NCI-H2227 (cell line): ENCODE data around the gene COA5.

Source experiments
- DNase-seq: peaks from one replicate; lab custom pipeline; 2025; ENCODE audit not compliant: unreplicated experiment; lab: John Stamatoyannopoulos, UW

COA5 gene

GRCh38 chr2:98554116-98554861 is 54.0 kb downstream of the COA5 start:
- no peak for DNase-seq

DNA sequence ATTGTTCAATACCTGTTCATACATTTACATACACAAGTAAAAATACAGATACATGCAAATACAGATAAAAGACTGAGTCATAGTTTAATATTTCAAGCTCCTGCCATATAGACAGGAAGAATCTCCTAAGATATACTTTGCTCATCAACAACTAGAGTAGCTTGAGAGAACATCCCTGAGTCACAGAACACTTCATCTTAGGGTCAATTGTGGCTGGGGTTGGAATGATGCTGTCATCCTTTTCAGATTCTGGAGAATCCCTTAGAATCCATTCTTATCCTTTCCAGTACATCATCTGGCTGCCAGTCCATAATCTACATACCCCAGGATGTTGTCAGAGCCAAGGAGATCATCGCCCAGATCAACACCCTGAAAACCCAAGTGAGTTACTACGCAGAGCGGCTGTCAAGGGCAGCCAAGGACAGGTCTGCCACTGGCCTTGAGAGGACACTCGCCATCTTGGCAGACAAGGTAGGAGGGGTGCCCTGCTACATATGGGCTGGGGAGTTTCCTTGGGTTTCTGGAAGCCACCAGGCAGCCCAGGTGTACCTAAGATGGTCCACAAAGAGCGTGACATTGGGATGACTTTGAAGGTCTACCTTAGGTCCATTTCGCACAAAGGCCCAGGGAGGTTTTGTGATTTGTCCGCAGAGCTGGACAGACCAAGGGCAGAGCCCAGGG is 55.7 kb downstream of the COA5 start:
- DNase-seq = no peak

GRCh38 chr2:98551316-98551715 is 57.0 kb downstream of the COA5 start:
- no peak for DNase-seq

- DNase-seq = no peak
Observed at GRCh38 chr2:98550165-98550564, 58.1 kb downstream of the COA5 start.
